GM23338 (cell line): ENCODE data around the gene ETV5. TPM values are rescaled to one million over a fixed set of nuclear protein-coding genes. Genes with fewer than 3 reads are reported as not detected.
A peak's percentile ranks its signal among the peaks of the same experiment; 100 is the strongest.

ENCODE experiments used
- ATAC-seq: fragments of 200-7000 bp; cut with Tn5 transposase; 3 replicates; pipeline ENCODE4 v1.9.1; 2020
- DNase-seq: peaks from one replicate; pipeline ENCODE4 v3.0.0-alpha.2; 2015; ENCODE audit warnings: low spot score
- H2AFZ ChIP-seq: fragments of 200-600 bp; sonication (generic); 2 replicates; pipeline ENCODE4 v1.8.0; 2016; ENCODE audit warnings: antibody characterized with exemption, mild to moderate bottlenecking, moderate library complexity
- H3F3A ChIP-seq: fragments of 200-600 bp; sonication (generic); replicated peaks from 2 replicates; pipeline ENCODE4 v1.8.0; 2017; ENCODE audit warnings: antibody characterized with exemption, mixed run types, low read depth
- H3K27ac ChIP-seq: fragments of 200-600 bp; sonication (generic); 2 replicates; pipeline ENCODE4 v1.6.1; 2016; ENCODE audit warnings: low read depth
- H3K27me3 ChIP-seq: fragments of 200-600 bp; sonication (generic); 2 replicates; pipeline ENCODE4 v1.8.0; 2016; ENCODE audit warnings: mild to moderate bottlenecking, mixed run types, moderate library complexity; ENCODE audit not compliant: insufficient read depth
- H3K36me3 ChIP-seq: fragments of 200-600 bp; sonication (generic); 2 replicates; pipeline ENCODE4 v1.8.0; 2016; ENCODE audit warnings: mild to moderate bottlenecking; ENCODE audit not compliant: insufficient read depth
- H3K4me1 ChIP-seq: fragments of 200-600 bp; sonication (generic); 2 replicates; pipeline ENCODE4 v1.8.0; 2016; ENCODE audit warnings: mild to moderate bottlenecking, moderate library complexity; ENCODE audit not compliant: insufficient read depth
- H3K4me2 ChIP-seq: fragments of 200-600 bp; sonication (generic); 2 replicates; pipeline ENCODE4 v1.7.1; 2017; ENCODE audit warnings: mixed run types
- H3K4me3 ChIP-seq: fragments of 200-600 bp; sonication (generic); 2 replicates; pipeline ENCODE4 v1.6.1; 2016; ENCODE audit warnings: mixed run types
- H3K79me2 ChIP-seq: fragments of 200-600 bp; sonication (generic); replicated peaks from 2 replicates; pipeline ENCODE4 v1.8.0; 2017; ENCODE audit warnings: mild to moderate bottlenecking; ENCODE audit not compliant: insufficient read depth
- H3K9me2 ChIP-seq: fragments of 200-600 bp; sonication (generic); 2 replicates; pipeline ENCODE4 v1.8.0; 2017; ENCODE audit not compliant: insufficient read depth
- H4K20me1 ChIP-seq: fragments of 200-600 bp; sonication (generic); replicated peaks from 2 replicates; pipeline ENCODE4 v1.8.0; 2017; ENCODE audit warnings: mild to moderate bottlenecking; ENCODE audit not compliant: insufficient read depth
- H3K27ac Mint-ChIP-seq: 2 replicates; pipeline ENCODE4 v1.8.0; 2020; ENCODE audit warnings: inconsistent platforms, mild to moderate bottlenecking, moderate library complexity, mixed read lengths
- H3K27me3 Mint-ChIP-seq: 3 replicates; pipeline ENCODE4 v1.8.0; 2022; ENCODE audit warnings: low read depth, mild to moderate bottlenecking, moderate library complexity, mixed read lengths, inconsistent platforms; ENCODE audit not compliant: insufficient read depth, poor library complexity
- H3K36me3 Mint-ChIP-seq: 3 replicates; pipeline ENCODE4 v1.8.0; 2021; ENCODE audit warnings: low read depth, mild to moderate bottlenecking, inconsistent platforms, moderate library complexity, mixed read lengths
- H3K4me1 Mint-ChIP-seq: 3 replicates; pipeline ENCODE4 v1.8.0; 2020; ENCODE audit warnings: mild to moderate bottlenecking, inconsistent platforms, mixed read lengths
- H3K4me3 Mint-ChIP-seq: 3 replicates; pipeline ENCODE4 v1.8.0; 2021; ENCODE audit warnings: moderate library complexity, mild to moderate bottlenecking, inconsistent platforms, mixed read lengths
- H3K9me3 Mint-ChIP-seq: 3 replicates; pipeline ENCODE4 v1.8.0; 2020; ENCODE audit warnings: moderate library complexity, mild to moderate bottlenecking, inconsistent platforms, mixed read lengths
- CREB1 ChIP-seq: fragments of 250-450 bp; sonication (Bioruptor Pico); IDR thresholded peaks from 2 replicates; pipeline ENCODE4 v1.5.0; 2020; ENCODE audit warnings: low read depth, mild to moderate bottlenecking, moderate library complexity
- EZH2 ChIP-seq: fragments of 200-600 bp; sonication (generic); IDR thresholded peaks from one replicate; pipeline ENCODE4 v1.8.0; 2017; ENCODE audit warnings: antibody characterized with exemption, mild to moderate bottlenecking, low read depth; ENCODE audit not compliant: unreplicated experiment
- EZH2phosphoT487 ChIP-seq: fragments of 200-600 bp; sonication (generic); IDR thresholded peaks from one replicate; pipeline ENCODE4 v1.8.1; 2018; ENCODE audit warnings: antibody characterized with exemption; ENCODE audit not compliant: unreplicated experiment
- JUNB ChIP-seq: IDR thresholded peaks from one replicate; pipeline ENCODE4 v1.6.1; 2016; ENCODE audit warnings: antibody characterized with exemption; ENCODE audit not compliant: unreplicated experiment
- NANOG ChIP-seq: IDR thresholded peaks from 2 replicates; pipeline ENCODE4 v1.6.1; 2016; ENCODE audit warnings: antibody characterized with exemption, borderline replicate concordance
- POLR2AphosphoS5 ChIP-seq: IDR thresholded peaks from 2 replicates; pipeline ENCODE4 v1.6.1; 2016; ENCODE audit warnings: antibody characterized with exemption, low read depth
- STAT1 ChIP-seq: IDR thresholded peaks from one replicate; pipeline ENCODE4 v1.6.1; 2016; ENCODE audit warnings: antibody characterized with exemption; ENCODE audit not compliant: unreplicated experiment
- ZNF114 ChIP-seq: fragments of 250-450 bp; sonication (Bioruptor Pico); IDR thresholded peaks from 2 replicates; pipeline ENCODE4 v1.5.0; 2020; ENCODE audit warnings: mild to moderate bottlenecking, moderate library complexity
- ZNF331 ChIP-seq: fragments of 250-450 bp; sonication (Bioruptor Pico); IDR thresholded peaks from 2 replicates; pipeline ENCODE4 v1.5.0; 2020; ENCODE audit warnings: low read depth, mild to moderate bottlenecking, moderate library complexity
- polyA plus RNA-seq: library from polyadenylated mRNA; unstranded; fragments of >200 nt; fragmentation: Nextera tagmentation; extraction: Ambion mirVana; gene quantifications from 2 replicates; pipeline ENCODE4 v1.2.1, GENCODE V29; 2016
- total RNA-seq: library from RNA; depleted of rRNA; stranded (reverse); fragments of >200 nt; shearing (Covaris generic); gene quantifications from 2 replicates; pipeline ENCODE4 v1.2.3, GENCODE V29; 2014
- TF ChIP-seq, protein P1 (sequence below): IDR thresholded peaks from 2 replicates; pipeline ENCODE4 v1.6.1; 2016; ENCODE audit warnings: antibody characterized with exemption
- TF ChIP-seq, protein P2 (sequence below): IDR thresholded peaks from one replicate; pipeline ENCODE4 v1.6.1; 2018; ENCODE audit warnings: antibody characterized with exemption; ENCODE audit not compliant: unreplicated experiment
- TF ChIP-seq, protein P3 (sequence below): fragments of 250-450 bp; sonication (Bioruptor Pico); IDR thresholded peaks from 2 replicates; pipeline ENCODE4 v1.5.0; 2020; ENCODE audit warnings: mild to moderate bottlenecking, moderate library complexity
- TF ChIP-seq, protein P4 (sequence below), 2 experiments: fragments of 200-600 bp in 1 of 2; sonication (generic) in 1 of 2; conservative IDR thresholded peaks; 2 replicates each; pipeline versions ENCODE4 v1.5.1 to v1.6.1; 2016 to 2017; ENCODE audit warnings: antibody characterized with exemption in 2 of 2, low read depth in 2 of 2, mild to moderate bottlenecking in 2 of 2, moderate library complexity in 1 of 2

The ETV5 gene
- total and polyA plus RNA-seq, 2 experiments from 2014 or later: 33.5 to 57.1 TPM

DNA sequence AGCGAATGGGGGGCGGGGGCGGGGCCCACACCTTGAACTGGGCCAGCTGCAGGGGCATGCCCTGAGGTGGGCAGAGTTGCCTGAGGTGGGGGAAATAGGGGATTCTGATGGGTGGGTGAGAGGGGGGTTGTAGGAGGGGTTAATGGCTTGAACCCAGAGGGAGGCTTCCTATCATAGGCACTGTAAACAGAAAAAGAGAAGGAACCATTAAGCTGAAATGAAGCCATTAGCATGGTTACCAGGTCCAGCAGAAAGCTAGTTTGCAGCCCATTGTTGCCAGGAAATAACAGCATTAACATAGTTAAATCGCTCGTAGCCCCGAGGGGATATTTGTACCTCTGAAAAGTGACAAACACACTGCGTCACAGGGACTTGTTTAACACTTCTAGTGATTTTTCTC, 29.0 kb downstream of the ETV5 start:
- Mint-ChIP-seq H3K4me1 (peaks cover 62% of the 10 kb centered on the region), H3K36me3 (peaks cover 50% of the 10 kb centered on the region), H3K9me3 (no peaks in the 10 kb centered on the region), H3K27ac (peak overlapping the region; percentile 96), H3K27me3 (no peaks in the 10 kb centered on the region), H3K4me3 (peak overlapping the region; percentile 55)
- Histone ChIP-seq H3K36me3 (peaks cover 7% of the 10 kb centered on the region; the same call in 1 of the 2 replicates), H4K20me1 (no peaks in the 10 kb centered on the region), H3K4me1 (peaks cover 72% of the 10 kb centered on the region), H3F3A (no peaks in the 10 kb centered on the region), H3K4me2 (peak overlapping the region; percentile 56), H3K9me2 (no peaks in the 10 kb centered on the region), H3K79me2 (peaks cover 38% of the 10 kb centered on the region), H2AFZ (no peak overlapping the region), H3K27me3 (no peaks in the 10 kb centered on the region), H3K27ac (peak overlapping the region; percentile 93), H3K4me3 (peak overlapping the region; percentile 36)
- ATAC-seq (peak; percentile 63), DNase-seq (peak; percentile 77)
- TF ChIP-seq, protein P1, sequence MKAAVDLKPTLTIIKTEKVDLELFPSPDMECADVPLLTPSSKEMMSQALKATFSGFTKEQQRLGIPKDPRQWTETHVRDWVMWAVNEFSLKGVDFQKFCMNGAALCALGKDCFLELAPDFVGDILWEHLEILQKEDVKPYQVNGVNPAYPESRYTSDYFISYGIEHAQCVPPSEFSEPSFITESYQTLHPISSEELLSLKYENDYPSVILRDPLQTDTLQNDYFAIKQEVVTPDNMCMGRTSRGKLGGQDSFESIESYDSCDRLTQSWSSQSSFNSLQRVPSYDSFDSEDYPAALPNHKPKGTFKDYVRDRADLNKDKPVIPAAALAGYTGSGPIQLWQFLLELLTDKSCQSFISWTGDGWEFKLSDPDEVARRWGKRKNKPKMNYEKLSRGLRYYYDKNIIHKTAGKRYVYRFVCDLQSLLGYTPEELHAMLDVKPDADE: peak; percentile 46; the same call in 1 of the 2 replicates
- TF ChIP-seq, protein P2, sequence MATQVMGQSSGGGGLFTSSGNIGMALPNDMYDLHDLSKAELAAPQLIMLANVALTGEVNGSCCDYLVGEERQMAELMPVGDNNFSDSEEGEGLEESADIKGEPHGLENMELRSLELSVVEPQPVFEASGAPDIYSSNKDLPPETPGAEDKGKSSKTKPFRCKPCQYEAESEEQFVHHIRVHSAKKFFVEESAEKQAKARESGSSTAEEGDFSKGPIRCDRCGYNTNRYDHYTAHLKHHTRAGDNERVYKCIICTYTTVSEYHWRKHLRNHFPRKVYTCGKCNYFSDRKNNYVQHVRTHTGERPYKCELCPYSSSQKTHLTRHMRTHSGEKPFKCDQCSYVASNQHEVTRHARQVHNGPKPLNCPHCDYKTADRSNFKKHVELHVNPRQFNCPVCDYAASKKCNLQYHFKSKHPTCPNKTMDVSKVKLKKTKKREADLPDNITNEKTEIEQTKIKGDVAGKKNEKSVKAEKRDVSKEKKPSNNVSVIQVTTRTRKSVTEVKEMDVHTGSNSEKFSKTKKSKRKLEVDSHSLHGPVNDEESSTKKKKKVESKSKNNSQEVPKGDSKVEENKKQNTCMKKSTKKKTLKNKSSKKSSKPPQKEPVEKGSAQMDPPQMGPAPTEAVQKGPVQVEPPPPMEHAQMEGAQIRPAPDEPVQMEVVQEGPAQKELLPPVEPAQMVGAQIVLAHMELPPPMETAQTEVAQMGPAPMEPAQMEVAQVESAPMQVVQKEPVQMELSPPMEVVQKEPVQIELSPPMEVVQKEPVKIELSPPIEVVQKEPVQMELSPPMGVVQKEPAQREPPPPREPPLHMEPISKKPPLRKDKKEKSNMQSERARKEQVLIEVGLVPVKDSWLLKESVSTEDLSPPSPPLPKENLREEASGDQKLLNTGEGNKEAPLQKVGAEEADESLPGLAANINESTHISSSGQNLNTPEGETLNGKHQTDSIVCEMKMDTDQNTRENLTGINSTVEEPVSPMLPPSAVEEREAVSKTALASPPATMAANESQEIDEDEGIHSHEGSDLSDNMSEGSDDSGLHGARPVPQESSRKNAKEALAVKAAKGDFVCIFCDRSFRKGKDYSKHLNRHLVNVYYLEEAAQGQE: no peak
- TF ChIP-seq ZNF331 (CRISPR knock-in tag): no peak
- TF ChIP-seq POLR2AphosphoS5: no peak
- TF ChIP-seq, protein P3, sequence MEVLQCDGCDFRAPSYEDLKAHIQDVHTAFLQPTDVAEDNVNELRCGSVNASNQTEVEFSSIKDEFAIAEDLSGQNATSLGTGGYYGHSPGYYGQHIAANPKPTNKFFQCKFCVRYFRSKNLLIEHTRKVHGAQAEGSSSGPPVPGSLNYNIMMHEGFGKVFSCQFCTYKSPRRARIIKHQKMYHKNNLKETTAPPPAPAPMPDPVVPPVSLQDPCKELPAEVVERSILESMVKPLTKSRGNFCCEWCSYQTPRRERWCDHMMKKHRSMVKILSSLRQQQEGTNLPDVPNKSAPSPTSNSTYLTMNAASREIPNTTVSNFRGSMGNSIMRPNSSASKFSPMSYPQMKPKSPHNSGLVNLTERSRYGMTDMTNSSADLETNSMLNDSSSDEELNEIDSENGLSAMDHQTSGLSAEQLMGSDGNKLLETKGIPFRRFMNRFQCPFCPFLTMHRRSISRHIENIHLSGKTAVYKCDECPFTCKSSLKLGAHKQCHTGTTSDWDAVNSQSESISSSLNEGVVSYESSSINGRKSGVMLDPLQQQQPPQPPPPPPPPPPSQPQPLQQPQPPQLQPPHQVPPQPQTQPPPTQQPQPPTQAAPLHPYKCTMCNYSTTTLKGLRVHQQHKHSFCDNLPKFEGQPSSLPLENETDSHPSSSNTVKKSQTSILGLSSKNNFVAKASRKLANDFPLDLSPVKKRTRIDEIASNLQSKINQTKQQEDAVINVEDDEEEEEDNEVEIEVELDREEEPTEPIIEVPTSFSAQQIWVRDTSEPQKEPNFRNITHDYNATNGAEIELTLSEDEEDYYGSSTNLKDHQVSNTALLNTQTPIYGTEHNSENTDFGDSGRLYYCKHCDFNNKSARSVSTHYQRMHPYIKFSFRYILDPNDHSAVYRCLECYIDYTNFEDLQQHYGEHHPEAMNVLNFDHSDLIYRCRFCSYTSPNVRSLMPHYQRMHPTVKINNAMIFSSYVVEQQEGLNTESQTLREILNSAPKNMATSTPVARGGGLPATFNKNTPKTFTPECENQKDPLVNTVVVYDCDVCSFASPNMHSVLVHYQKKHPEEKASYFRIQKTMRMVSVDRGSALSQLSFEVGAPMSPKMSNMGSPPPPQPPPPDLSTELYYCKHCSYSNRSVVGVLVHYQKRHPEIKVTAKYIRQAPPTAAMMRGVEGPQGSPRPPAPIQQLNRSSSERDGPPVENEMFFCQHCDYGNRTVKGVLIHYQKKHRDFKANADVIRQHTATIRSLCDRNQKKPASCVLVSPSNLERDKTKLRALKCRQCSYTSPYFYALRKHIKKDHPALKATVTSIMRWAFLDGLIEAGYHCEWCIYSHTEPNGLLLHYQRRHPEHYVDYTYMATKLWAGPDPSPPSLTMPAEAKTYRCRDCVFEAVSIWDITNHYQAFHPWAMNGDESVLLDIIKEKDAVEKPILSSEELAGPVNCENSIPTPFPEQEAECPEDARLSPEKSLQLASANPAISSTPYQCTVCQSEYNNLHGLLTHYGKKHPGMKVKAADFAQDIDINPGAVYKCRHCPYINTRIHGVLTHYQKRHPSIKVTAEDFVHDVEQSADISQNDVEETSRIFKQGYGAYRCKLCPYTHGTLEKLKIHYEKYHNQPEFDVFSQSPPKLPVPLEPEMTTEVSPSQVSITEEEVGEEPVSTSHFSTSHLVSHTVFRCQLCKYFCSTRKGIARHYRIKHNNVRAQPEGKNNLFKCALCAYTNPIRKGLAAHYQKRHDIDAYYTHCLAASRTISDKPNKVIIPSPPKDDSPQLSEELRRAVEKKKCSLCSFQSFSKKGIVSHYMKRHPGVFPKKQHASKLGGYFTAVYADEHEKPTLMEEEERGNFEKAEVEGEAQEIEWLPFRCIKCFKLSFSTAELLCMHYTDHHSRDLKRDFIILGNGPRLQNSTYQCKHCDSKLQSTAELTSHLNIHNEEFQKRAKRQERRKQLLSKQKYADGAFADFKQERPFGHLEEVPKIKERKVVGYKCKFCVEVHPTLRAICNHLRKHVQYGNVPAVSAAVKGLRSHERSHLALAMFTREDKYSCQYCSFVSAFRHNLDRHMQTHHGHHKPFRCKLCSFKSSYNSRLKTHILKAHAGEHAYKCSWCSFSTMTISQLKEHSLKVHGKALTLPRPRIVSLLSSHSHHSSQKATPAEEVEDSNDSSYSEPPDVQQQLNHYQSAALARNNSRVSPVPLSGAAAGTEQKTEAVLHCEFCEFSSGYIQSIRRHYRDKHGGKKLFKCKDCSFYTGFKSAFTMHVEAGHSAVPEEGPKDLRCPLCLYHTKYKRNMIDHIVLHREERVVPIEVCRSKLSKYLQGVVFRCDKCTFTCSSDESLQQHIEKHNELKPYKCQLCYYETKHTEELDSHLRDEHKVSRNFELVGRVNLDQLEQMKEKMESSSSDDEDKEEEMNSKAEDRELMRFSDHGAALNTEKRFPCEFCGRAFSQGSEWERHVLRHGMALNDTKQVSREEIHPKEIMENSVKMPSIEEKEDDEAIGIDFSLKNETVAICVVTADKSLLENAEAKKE (CRISPR knock-in tag): no peak
- TF ChIP-seq CREB1 (CRISPR knock-in tag): peak; percentile 30; the same call in 1 of the 2 replicates
- TF ChIP-seq EZH2: no peak
- TF ChIP-seq, protein P4, sequence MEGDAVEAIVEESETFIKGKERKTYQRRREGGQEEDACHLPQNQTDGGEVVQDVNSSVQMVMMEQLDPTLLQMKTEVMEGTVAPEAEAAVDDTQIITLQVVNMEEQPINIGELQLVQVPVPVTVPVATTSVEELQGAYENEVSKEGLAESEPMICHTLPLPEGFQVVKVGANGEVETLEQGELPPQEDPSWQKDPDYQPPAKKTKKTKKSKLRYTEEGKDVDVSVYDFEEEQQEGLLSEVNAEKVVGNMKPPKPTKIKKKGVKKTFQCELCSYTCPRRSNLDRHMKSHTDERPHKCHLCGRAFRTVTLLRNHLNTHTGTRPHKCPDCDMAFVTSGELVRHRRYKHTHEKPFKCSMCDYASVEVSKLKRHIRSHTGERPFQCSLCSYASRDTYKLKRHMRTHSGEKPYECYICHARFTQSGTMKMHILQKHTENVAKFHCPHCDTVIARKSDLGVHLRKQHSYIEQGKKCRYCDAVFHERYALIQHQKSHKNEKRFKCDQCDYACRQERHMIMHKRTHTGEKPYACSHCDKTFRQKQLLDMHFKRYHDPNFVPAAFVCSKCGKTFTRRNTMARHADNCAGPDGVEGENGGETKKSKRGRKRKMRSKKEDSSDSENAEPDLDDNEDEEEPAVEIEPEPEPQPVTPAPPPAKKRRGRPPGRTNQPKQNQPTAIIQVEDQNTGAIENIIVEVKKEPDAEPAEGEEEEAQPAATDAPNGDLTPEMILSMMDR (conservative IDR thresholded peaks at IDR 0.05; ENCODE audit: low read depth in 2 of 2): no peak
- no peak for TF ChIP-seq STAT1
- no peak for TF ChIP-seq ZNF114
- TF ChIP-seq EZH2phosphoT487: no peak
- no peak for TF ChIP-seq JUNB
- peak; percentile 86 for TF ChIP-seq NANOG
